ENCODE measurements around the gene UNC5A. TPM values are rescaled to one million over a fixed set of nuclear protein-coding genes. Genes with fewer than 3 reads are reported as not detected.

UNC5A gene
- total RNA-seq: 0.22 and 0.66 TPM in 2 replicates

GRCh38 chr5:176810081-176810597 is at the start of gene UNC5A:
TSS of gene UNC5A (plus strand) at chr5:176810559. CDS start at chr5:176810751, 192 bp downstream.

GRCh38 chr5:176899296-176899891 is 89.0 kb downstream of the UNC5A start, which contains the start of gene HK3:
TSS of gene HK3 (minus strand) at chr5:176899346. CDS start at chr5:176896159, 3,187 bp downstream.

Other genes with a start within 250 kb of the UNC5A start
- 7.2 and 7.7 TPM in 2 replicates for gene GPRIN1, start 200.4 kb upstream of the UNC5A start, total RNA-seq
- 0.27 TPM in 1 of 2 replicates, not detected in the other for gene SNCB, start 180.0 kb upstream of the UNC5A start, total RNA-seq
- gene EIF4E1B, start 179.9 kb upstream of the UNC5A start, total RNA-seq: not detected in 2 replicates
- 36.4 and 43.9 TPM in 2 replicates for gene TSPAN17, start 163.1 kb upstream of the UNC5A start, total RNA-seq
- gene HK3, start 88.8 kb downstream of the UNC5A start, total RNA-seq: not detected in 2 replicates
- 52.5 and 67.3 TPM in 2 replicates for gene UIMC1, start 196.2 kb downstream of the UNC5A start, total RNA-seq
- gene ZNF346, start 212.1 kb downstream of the UNC5A start, total RNA-seq: 26.3 and 33.2 TPM in 2 replicates

All from thoracic aorta endothelial cell (primary cell).